Right lobe of liver (tissue), 4 donors: ENCODE results near the gene RAP1A.

Source experiments
- CTCF ChIP-seq, 4 donors: fragments of 200-600 bp in 3 of 4; fragments of 450-650 bp in 1 of 4; IDR thresholded peaks; one replicate each; pipeline versions ENCODE4 v1.5.1 to v1.8.0; 2016 to 2022; ENCODE audit warnings: antibody characterized with exemption in 4 of 4, mild to moderate bottlenecking in 2 of 4
- POLR2A ChIP-seq: fragments of 450-650 bp; IDR thresholded peaks from one replicate; pipeline ENCODE4 v1.6.1; 2017; ENCODE audit warnings: antibody characterized with exemption, mild to moderate bottlenecking
- donor health status: DM: no; HTN: no; CAD: no.
- donor health status: DM: no; HTN: no; CAD: no.
- donor health status: DM: no; HTN: yes; CAD: no.

GRCh38 chr1:111719674-111720132 is 100.1 kb downstream of the RAP1A start:
- no peak for TF ChIP-seq CTCF (IDR thresholded peaks at IDR 0.05)
- TF ChIP-seq POLR2A: no peak
